ENCODE measurements around the gene NCOA1.

NCOA1 gene

DNA sequence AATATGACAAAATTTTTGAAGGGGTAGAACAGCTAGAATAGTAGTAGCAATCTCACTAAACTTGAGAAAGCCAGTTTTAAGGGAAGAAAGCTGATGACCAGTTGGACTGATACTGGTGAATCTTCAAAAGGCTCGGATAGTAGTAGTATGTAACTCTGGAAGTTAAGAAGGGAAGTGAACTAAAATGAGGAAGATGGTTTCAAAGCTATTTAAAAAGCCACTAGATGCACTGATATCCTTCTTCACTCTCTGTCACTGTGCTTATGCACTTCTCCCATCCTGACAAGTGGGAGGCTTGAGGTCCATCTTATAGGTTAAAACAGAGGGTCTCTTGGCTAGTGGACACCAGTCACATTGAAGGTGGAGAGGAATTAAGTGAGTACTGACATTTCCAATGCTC, 141.1 kb downstream of the NCOA1 start:
- no peak overlapping the region for H3K4me3 ChIP-seq (ENCODE audit: low read length)
- H3K36me3 ChIP-seq (ENCODE audit: control insufficient read depth, insufficient read depth, low read length): no peaks in the 10 kb centered on the region
- H3K9ac ChIP-seq (ENCODE audit: low read length): no peak overlapping the region
- H3K9me3 ChIP-seq (ENCODE audit: control insufficient read depth, low read length): no peaks in the 10 kb centered on the region
- no peaks in the 10 kb centered on the region for H3K4me1 ChIP-seq (ENCODE audit: control insufficient read depth, insufficient read depth, low read length)
- no peaks in the 10 kb centered on the region for H3K27me3 ChIP-seq (ENCODE audit: control insufficient read depth, insufficient read depth, low read length)

DNA sequence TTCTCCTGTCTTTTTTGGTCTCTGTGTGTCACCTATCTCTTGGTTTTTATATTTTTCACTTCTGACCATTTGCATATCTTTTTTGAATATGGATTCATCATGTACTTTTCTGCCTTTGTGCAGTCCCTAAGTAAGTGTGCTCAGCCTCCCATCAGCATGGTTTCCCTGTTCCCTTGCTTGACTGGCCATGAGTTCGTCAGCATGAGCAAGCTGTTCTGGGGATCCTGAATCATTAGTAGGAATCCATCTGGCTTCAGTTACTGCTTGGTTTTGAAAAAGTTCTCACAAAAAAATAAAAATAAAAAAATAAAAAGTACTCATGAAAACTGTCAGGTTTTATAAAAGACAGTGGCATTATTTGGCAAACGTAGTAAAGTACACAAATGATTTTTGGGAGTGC, 144.1 kb downstream of the NCOA1 start:
- Histone ChIP-seq H3K27me3 (ENCODE audit: control insufficient read depth, insufficient read depth, low read length) (no peaks in the 10 kb centered on the region), H3K9me3 (ENCODE audit: control insufficient read depth, low read length) (no peaks in the 10 kb centered on the region), H3K9ac (ENCODE audit: low read length) (no peak overlapping the region), H3K4me1 (ENCODE audit: control insufficient read depth, insufficient read depth, low read length) (no peaks in the 10 kb centered on the region), H3K36me3 (ENCODE audit: control insufficient read depth, insufficient read depth, low read length) (no peaks in the 10 kb centered on the region), H3K4me3 (ENCODE audit: low read length) (no peak overlapping the region)

DNA sequence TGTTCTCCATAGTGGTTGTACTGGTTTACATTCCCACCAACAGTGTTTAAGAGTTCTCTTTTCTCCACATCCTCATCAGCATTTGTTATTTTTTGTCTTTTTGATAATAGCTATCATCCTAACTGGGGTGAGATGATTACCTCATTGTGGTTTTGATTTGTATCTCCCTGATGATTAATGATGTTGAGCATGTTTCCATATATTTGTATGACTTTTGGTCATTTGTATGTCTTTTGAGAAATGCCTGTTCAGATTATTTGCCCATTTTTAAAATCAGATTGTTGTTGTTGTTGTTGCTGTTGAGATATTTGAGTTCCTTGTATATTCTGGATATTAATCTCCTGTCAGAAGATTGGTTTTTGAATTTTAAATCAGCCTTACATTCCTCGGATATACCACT, 147.5 kb downstream of the NCOA1 start:
- no peaks in the 10 kb centered on the region for H3K36me3 ChIP-seq (ENCODE audit: control insufficient read depth, insufficient read depth, low read length)
- H3K4me1 ChIP-seq (ENCODE audit: control insufficient read depth, insufficient read depth, low read length): no peaks in the 10 kb centered on the region
- no peak overlapping the region for H3K9ac ChIP-seq (ENCODE audit: low read length)
- H3K9me3 ChIP-seq (ENCODE audit: control insufficient read depth, low read length): no peaks in the 10 kb centered on the region
- no peak overlapping the region for H3K4me3 ChIP-seq (ENCODE audit: low read length)
- H3K27me3 ChIP-seq (ENCODE audit: control insufficient read depth, insufficient read depth, low read length): no peaks in the 10 kb centered on the region

DNA sequence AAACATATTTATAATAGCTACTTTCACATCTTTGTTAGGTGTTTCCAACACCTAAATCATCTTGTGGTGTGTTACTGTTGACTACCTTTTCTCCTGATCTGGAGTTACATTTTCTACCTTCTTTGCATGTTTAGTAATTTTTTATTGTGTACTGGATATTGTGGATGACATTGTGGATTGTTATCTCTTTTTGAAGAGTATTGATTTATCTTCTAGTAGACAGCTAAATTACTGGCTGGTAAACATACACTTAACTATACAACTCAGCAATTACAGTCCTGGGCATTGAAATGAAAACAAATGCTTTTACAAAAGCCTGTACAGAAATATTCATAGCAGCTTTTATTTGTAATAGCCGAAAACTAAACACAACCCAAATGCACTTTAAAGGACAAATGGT, 151.3 kb downstream of the NCOA1 start:
- Histone ChIP-seq H3K4me1 (ENCODE audit: control insufficient read depth, insufficient read depth, low read length) (no peaks in the 10 kb centered on the region), H3K27me3 (ENCODE audit: control insufficient read depth, insufficient read depth, low read length) (no peaks in the 10 kb centered on the region), H3K9ac (ENCODE audit: low read length) (no peak overlapping the region), H3K36me3 (ENCODE audit: control insufficient read depth, insufficient read depth, low read length) (no peaks in the 10 kb centered on the region), H3K9me3 (ENCODE audit: control insufficient read depth, low read length) (no peaks in the 10 kb centered on the region), H3K4me3 (ENCODE audit: low read length) (no peak overlapping the region)

DNA sequence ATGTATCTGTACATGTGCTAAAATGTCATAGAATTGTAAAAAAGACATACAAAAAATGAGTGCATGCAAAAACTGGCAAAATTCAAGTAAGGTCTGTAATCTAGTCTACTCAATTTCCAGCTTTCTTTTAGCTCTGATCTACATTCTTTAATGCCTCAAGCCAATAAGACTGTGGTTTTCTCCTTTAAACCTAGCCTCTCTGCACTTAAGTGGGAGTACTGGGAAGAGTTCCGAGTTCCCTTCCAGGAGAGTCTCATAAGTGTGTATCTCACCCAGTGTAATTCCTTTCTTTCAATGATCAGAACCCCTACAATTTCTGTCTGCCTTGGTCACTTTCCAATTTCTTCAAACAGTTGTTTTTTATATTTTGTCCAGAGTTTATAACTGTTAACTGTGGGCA, 152.0 kb downstream of the NCOA1 start:
- no peaks in the 10 kb centered on the region for H3K9me3 ChIP-seq (ENCODE audit: control insufficient read depth, low read length)
- no peak overlapping the region for H3K4me3 ChIP-seq (ENCODE audit: low read length)
- H3K36me3 ChIP-seq (ENCODE audit: control insufficient read depth, insufficient read depth, low read length): no peaks in the 10 kb centered on the region
- H3K4me1 ChIP-seq (ENCODE audit: control insufficient read depth, insufficient read depth, low read length): no peaks in the 10 kb centered on the region
- H3K27me3 ChIP-seq (ENCODE audit: control insufficient read depth, insufficient read depth, low read length): no peaks in the 10 kb centered on the region
- no peak overlapping the region for H3K9ac ChIP-seq (ENCODE audit: low read length)

DNA sequence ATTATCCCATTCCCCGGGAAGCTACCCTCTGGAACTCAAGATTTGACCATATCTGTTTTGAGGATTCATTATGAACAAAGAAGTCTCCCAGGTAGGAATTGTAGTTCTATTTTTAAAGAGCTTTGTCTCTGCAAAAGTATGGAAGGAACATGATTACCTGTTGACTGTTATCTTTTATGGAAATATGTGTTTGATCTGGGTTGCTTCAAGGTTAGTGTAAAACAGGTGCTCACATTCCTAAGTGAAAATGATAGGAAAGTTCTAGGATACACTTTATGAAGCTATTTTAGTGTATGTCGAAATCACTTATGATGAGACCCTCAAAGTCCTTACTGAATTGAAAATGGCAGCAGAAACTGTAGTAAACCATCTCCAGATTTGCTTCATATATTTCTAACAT, 153.0 kb downstream of the NCOA1 start:
- no peaks in the 10 kb centered on the region for H3K4me1 ChIP-seq (ENCODE audit: control insufficient read depth, insufficient read depth, low read length)
- H3K9me3 ChIP-seq (ENCODE audit: control insufficient read depth, low read length): no peaks in the 10 kb centered on the region
- H3K36me3 ChIP-seq (ENCODE audit: control insufficient read depth, insufficient read depth, low read length): no peaks in the 10 kb centered on the region
- H3K9ac ChIP-seq (ENCODE audit: low read length): no peak overlapping the region
- no peaks in the 10 kb centered on the region for H3K27me3 ChIP-seq (ENCODE audit: control insufficient read depth, insufficient read depth, low read length)
- H3K4me3 ChIP-seq (ENCODE audit: low read length): no peak overlapping the region

DNA sequence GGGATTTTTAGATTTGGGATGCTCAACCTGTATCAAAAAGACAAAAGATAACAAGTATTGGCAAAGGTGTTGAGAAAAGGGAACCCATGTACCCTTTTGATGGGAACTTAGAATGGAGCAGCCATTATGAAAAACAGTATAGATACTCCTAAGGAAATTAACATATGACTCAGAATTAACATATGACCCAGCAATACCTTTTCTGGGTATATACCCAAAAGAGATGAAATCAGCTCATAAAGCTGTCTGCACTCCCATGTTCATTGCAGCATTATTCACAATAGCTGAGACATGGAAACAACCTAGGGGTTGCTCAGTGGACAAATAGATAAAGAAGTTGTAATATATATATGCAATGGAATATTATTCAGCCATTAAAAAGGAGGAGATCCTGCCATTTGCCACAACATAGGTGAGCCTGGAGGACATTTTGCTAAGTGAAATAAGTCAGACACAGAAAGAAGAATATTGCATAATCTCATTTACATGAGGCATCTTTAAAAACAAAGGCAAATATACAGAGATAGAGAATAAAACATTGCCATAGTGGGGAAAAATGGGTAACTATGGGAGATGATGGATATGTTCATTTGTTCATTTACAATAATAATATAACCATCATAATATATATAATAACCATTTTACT, 160.1 kb downstream of the NCOA1 start:
- H3K4me1 ChIP-seq (ENCODE audit: control insufficient read depth, insufficient read depth, low read length): no peaks in the 10 kb centered on the region
- H3K36me3 ChIP-seq (ENCODE audit: control insufficient read depth, insufficient read depth, low read length): no peaks in the 10 kb centered on the region
- H3K27me3 ChIP-seq (ENCODE audit: control insufficient read depth, insufficient read depth, low read length): no peaks in the 10 kb centered on the region
- H3K9ac ChIP-seq (ENCODE audit: low read length): no peak overlapping the region
- no peak overlapping the region for H3K4me3 ChIP-seq (ENCODE audit: low read length)
- no peaks in the 10 kb centered on the region for H3K9me3 ChIP-seq (ENCODE audit: control insufficient read depth, low read length)

DNA sequence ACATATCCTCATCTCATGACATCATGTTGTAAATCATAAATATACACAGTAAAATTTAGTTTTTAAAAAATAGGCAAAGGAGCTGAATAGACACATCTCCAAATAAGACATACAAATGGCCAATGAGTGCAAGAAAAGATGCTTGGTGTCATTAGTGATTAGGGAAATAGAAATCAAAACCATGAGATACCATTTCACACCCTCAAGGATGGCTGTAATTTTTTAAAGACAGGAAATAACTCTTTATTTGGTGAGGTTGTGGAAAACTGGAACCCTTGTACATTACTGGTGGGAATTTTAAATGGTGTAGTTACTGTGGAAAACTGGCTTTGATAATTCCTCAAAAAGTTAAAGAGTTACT, 160.6 kb downstream of the NCOA1 start:
- Histone ChIP-seq H3K9me3 (ENCODE audit: control insufficient read depth, low read length) (no peaks in the 10 kb centered on the region), H3K36me3 (ENCODE audit: control insufficient read depth, insufficient read depth, low read length) (no peaks in the 10 kb centered on the region), H3K4me3 (ENCODE audit: low read length) (no peak overlapping the region), H3K27me3 (ENCODE audit: control insufficient read depth, insufficient read depth, low read length) (no peaks in the 10 kb centered on the region), H3K4me1 (ENCODE audit: control insufficient read depth, insufficient read depth, low read length) (no peaks in the 10 kb centered on the region), H3K9ac (ENCODE audit: low read length) (no peak overlapping the region)

DNA sequence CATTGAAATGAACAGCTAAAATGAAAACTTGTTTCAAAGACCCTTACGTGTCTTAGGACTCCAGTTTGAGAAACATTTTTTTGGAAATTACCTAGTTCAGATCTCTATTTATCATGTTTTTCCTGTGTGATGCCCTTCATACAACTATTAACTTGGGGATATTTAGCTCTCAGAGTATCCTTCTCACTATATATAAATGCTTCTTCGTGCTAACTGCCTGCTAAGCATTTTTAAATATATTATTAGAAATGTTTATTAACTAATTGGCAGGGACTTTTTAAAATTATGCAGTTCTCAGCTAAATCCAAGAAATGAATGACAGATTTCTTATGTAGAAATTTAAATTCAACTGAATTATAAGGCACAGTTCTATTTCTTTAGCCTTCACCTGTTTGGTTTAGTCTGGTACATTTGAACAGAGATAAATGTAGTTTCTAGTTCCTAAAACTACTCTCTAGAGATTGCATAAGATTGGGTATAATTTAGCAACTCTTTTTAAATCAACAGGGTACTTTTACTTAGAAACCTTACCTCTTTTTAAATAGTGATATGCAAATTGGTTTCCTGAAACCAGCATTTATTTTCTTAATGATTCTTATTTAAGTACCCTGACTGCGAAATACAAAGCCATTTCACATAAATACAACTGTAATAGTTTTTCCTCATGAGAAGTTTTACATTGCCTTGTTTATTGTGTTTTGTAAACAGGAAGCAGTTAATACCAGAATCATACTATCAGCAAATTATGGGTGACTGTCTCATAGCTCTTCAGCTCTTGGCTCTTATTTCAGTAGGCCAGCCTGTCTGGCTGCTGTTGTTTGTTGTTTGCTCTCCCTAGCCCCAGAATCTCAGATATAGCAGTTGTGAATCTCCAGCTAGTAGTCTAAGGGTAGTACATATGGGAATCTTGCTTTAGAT, 161.5 kb downstream of the NCOA1 start:
- Histone ChIP-seq H3K9me3 (ENCODE audit: control insufficient read depth, low read length) (no peaks in the 10 kb centered on the region), H3K27me3 (ENCODE audit: control insufficient read depth, insufficient read depth, low read length) (no peaks in the 10 kb centered on the region), H3K4me3 (ENCODE audit: low read length) (no peak overlapping the region), H3K4me1 (ENCODE audit: control insufficient read depth, insufficient read depth, low read length) (no peaks in the 10 kb centered on the region), H3K36me3 (ENCODE audit: control insufficient read depth, insufficient read depth, low read length) (no peaks in the 10 kb centered on the region), H3K9ac (ENCODE audit: low read length) (no peak overlapping the region)

DNA sequence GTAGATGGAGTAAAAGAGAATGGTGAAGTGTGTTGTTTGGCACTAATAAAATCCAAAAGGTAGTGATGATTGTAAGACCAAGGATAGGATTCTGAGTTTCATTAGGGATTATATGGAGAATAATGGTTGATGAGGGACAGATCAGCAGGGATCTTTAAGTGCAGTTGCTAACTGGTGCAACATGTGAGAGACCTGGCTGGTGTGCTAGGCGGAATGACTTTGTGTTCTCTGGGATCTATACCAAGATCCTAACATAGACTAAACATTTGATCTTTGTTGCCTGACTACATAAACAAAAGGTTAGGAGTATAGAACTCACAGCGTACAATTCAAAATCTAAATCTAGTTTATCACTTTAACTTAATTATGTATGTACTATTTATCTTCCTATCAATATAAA, 166.8 kb downstream of the NCOA1 start:
- H3K9me3 ChIP-seq (ENCODE audit: control insufficient read depth, low read length): no peaks in the 10 kb centered on the region
- no peak overlapping the region for H3K9ac ChIP-seq (ENCODE audit: low read length)
- no peaks in the 10 kb centered on the region for H3K27me3 ChIP-seq (ENCODE audit: control insufficient read depth, insufficient read depth, low read length)
- H3K4me1 ChIP-seq (ENCODE audit: control insufficient read depth, insufficient read depth, low read length): no peaks in the 10 kb centered on the region
- no peaks in the 10 kb centered on the region for H3K36me3 ChIP-seq (ENCODE audit: control insufficient read depth, insufficient read depth, low read length)
- no peak overlapping the region for H3K4me3 ChIP-seq (ENCODE audit: low read length)

DNA sequence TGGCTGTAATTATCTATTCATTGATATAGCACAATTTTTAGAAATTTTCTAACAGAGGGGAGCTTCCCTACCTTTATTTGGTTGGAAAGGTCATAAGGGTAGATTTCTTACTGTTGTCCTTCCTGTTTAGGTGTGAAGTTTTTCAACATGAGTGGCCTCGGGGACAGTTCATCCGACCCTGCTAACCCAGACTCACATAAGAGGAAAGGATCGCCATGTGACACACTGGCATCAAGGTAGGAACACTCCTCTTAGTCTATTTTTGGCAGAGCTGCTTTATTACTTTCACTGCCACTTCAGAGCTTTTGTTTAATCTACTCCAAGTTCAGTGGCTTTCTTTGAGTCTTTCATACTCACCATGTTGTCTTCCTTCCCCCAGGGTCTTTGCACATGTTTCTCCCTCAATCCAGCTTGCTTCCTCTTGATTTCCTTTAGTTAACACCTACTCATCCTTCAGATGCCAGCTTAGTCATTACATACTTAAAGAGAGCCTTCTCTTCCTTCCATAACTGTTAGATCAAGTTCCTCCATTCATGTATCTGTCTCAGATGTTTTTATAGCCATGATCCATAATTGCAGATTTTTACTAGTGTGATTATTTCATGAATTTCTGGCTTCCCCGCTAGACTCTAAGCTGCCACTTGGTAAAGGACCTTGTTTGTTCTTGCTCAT, 167.6 kb downstream of the NCOA1 start:
- H3K36me3 ChIP-seq (ENCODE audit: control insufficient read depth, insufficient read depth, low read length): no peaks in the 10 kb centered on the region
- no peaks in the 10 kb centered on the region for H3K9me3 ChIP-seq (ENCODE audit: control insufficient read depth, low read length)

DNA sequence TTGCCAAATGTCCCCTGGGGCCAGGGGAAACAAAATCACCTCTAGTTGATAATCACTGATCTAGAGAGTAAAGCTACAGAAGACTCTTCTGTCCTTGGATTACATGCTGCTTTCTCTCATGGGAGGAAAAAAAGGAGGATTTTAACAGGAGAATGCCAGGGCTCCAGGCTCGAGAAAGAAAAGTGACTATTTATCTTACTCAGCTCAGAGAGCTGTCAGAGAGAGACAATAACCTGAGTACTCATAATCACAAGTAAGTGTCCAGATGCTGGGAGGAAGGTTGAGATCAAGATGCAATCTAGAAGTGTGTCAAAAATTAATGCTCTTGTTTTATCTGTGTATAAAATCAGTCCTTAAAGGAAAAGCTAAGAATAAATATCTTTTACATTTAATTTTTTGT, 168.8 kb downstream of the NCOA1 start:
- Histone ChIP-seq H3K27me3 (ENCODE audit: control insufficient read depth, insufficient read depth, low read length) (no peaks in the 10 kb centered on the region), H3K9me3 (ENCODE audit: control insufficient read depth, low read length) (no peaks in the 10 kb centered on the region), H3K4me1 (ENCODE audit: control insufficient read depth, insufficient read depth, low read length) (no peaks in the 10 kb centered on the region), H3K9ac (ENCODE audit: low read length) (no peak overlapping the region), H3K36me3 (ENCODE audit: control insufficient read depth, insufficient read depth, low read length) (no peaks in the 10 kb centered on the region), H3K4me3 (ENCODE audit: low read length) (no peak overlapping the region)

More for the DNA sequence above, 167.6 kb downstream of the NCOA1 start:
- no peaks in the 10 kb centered on the region for H3K4me1 ChIP-seq (ENCODE audit: control insufficient read depth, insufficient read depth, low read length)
- no peaks in the 10 kb centered on the region for H3K27me3 ChIP-seq (ENCODE audit: control insufficient read depth, insufficient read depth, low read length)
- H3K9ac ChIP-seq (ENCODE audit: low read length): no peak overlapping the region
- no peak overlapping the region for H3K4me3 ChIP-seq (ENCODE audit: low read length)

Measured in mucosa of stomach (tissue), 1 donor.